Left lung (tissue), 10 donors: ENCODE measurements around the gene RNASE8. TPM values are rescaled to one million over a fixed set of nuclear protein-coding genes. Genes with fewer than 3 reads are reported as not detected.
A peak's percentile ranks its signal among the peaks of the same experiment; 100 is the strongest.

ENCODE experiments used
- ATAC-seq: fragments of 200-7000 bp; cut with Tn5 transposase; one replicate; pipeline ENCODE4 v1.9.1; 2020; ENCODE audit warnings: moderate library complexity
- DNase-seq, 4 donors: peaks; one replicate each; pipeline ENCODE4 v3.0.0-alpha.2; 2013 to 2020
- H3K27ac ChIP-seq, 2 donors: fragments of 200-600 bp; sonication (generic) in 1 of 2; one replicate each; pipeline versions ENCODE4 v1.5.0 to v1.8.0; 2020 to 2021
- H3K27me3 ChIP-seq, 2 donors: fragments of 200-600 bp; sonication (generic) in 1 of 2; one replicate each; pipeline versions ENCODE4 v1.5.0 to v1.8.0; 2020 to 2021
- H3K36me3 ChIP-seq, 2 donors: fragments of 200-600 bp; sonication (generic) in 1 of 2; one replicate each; pipeline versions ENCODE4 v1.5.0 to v1.8.0; 2020 to 2021
- H3K4me1 ChIP-seq, 2 donors: fragments of 200-600 bp; one replicate each; pipeline ENCODE4 v1.8.0; 2021
- H3K4me3 ChIP-seq, 2 donors: fragments of 200-600 bp; sonication (generic) in 1 of 2; one replicate each; pipeline versions ENCODE4 v1.5.0 to v1.8.0; 2020 to 2021; ENCODE audit warnings: mild to moderate bottlenecking in 1 of 2
- H3K9me3 ChIP-seq, 2 donors: fragments of 200-600 bp; sonication (generic) in 1 of 2; one replicate each; pipeline versions ENCODE4 v1.5.0 to v1.8.0; 2020 to 2021
- CTCF ChIP-seq, 2 donors: fragments of 200-600 bp; sonication (generic) in 1 of 2; IDR thresholded peaks; one replicate each; pipeline versions ENCODE4 v1.5.0 to v1.8.0; 2021; ENCODE audit warnings: antibody characterized with exemption in 2 of 2
- intact Hi-C, 2 donors: fragments of 100-400 bp; cut with DNase I; formaldehyde crosslinking; loops; one replicate each; pipeline versions ENCODE4 v1.11.2 to v1.14.2; 2022
- polyA plus RNA-seq, 6 donors: library from polyadenylated mRNA; unstranded; fragments of 120-200 nt; gene quantifications; one replicate each; pipeline ENCODE4 v1.2.1, GENCODE V29; 2013; ENCODE audit not compliant: insufficient read length in 6 of 6
- total RNA-seq, 2 donors: library from RNA; stranded (reverse); fragmentation: NEBNext Ultra II Directional; extraction: Animal tissue kit (Norgen Biotek cat#: 25700); gene quantifications; one replicate each; pipeline ENCODE4 v1.2.1, GENCODE V29; 2021
- donor health status: DM: no; HTN: yes; CAD: no.
- donor health status: DM: no; HTN: no; CAD: no.

RNASE8 gene
- total and polyA plus RNA-seq, 8 donors: 0.21 to 0.31 TPM; not detected in 6

- H3K27ac ChIP-seq: peak overlapping the region in 1 of 2 donors; percentile 13
- DNase-seq: no peak
- H3K27me3 ChIP-seq: peaks cover 0 to 30% of the 10 kb centered on the region in 2 donors
- TF ChIP-seq CTCF (IDR thresholded peaks at IDR 0.05): no peak
- ATAC-seq: no peak
- no peak overlapping the region for H3K4me3 ChIP-seq
- H3K36me3 ChIP-seq: peaks cover 0 to 14% of the 10 kb centered on the region in 2 donors
- H3K9me3 ChIP-seq: no peaks in the 10 kb centered on the region
- H3K4me1 ChIP-seq: peaks cover 7 to 22% of the 10 kb centered on the region in 2 donors
- intact Hi-C loops: no loop called here
Measured at GRCh38 chr14:21020977-21021545, 36.6 kb upstream of the RNASE8 start.

DNA sequence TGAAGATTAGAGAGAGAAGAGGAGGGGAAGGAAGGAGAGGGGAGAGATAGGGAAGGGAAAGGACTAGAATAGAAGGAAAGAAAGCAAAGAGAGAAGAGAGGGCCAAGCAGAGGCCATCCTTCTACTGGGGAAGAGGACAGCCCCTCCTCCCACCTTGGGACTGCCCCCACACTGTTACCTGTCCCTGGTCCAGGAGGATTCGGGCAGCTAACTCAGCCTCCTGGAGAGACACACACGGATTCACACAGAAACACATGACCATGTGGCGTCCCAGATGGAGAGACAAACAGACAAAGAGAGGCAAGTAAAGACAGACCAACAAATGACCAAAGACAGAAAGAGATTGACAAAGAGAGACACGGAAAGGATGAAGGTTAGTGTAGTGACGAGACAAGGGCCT, 34.9 kb upstream of the RNASE8 start:
- ATAC-seq (no peak), DNase-seq (no peak)
- peaks cover 0 to 35% of the 10 kb centered on the region in 2 donors for H3K27me3 ChIP-seq
- TF ChIP-seq CTCF (IDR thresholded peaks at IDR 0.05): no peak
- peaks cover 7 to 19% of the 10 kb centered on the region in 2 donors for H3K4me1 ChIP-seq
- intact Hi-C loops: no loop called here
- H3K4me3 ChIP-seq: no peak overlapping the region
- H3K9me3 ChIP-seq: no peaks in the 10 kb centered on the region
- peak overlapping the region in 1 of 2 donors; percentile 24 for H3K27ac ChIP-seq
- H3K36me3 ChIP-seq: peaks cover 0 to 14% of the 10 kb centered on the region in 2 donors

- H3K27me3 ChIP-seq: peaks cover 0 to 35% of the 10 kb centered on the region in 2 donors
- ATAC-seq (no peak), DNase-seq (no peak)
- TF ChIP-seq CTCF (IDR thresholded peaks at IDR 0.05): no peak
- no peaks in the 10 kb centered on the region for H3K9me3 ChIP-seq
- peak overlapping the region in 1 of 2 donors; percentile 46 for H3K4me3 ChIP-seq
- H3K36me3 ChIP-seq: peaks cover 0 to 11% of the 10 kb centered on the region in 2 donors
- intact Hi-C loops: no loop called here
- peaks cover 7 to 19% of the 10 kb centered on the region in 2 donors for H3K4me1 ChIP-seq
- peak overlapping the region in 1 of 2 donors; percentile 15 for H3K27ac ChIP-seq
Measured at GRCh38 chr14:21023174-21023573, 34.4 kb upstream of the RNASE8 start.

DNA sequence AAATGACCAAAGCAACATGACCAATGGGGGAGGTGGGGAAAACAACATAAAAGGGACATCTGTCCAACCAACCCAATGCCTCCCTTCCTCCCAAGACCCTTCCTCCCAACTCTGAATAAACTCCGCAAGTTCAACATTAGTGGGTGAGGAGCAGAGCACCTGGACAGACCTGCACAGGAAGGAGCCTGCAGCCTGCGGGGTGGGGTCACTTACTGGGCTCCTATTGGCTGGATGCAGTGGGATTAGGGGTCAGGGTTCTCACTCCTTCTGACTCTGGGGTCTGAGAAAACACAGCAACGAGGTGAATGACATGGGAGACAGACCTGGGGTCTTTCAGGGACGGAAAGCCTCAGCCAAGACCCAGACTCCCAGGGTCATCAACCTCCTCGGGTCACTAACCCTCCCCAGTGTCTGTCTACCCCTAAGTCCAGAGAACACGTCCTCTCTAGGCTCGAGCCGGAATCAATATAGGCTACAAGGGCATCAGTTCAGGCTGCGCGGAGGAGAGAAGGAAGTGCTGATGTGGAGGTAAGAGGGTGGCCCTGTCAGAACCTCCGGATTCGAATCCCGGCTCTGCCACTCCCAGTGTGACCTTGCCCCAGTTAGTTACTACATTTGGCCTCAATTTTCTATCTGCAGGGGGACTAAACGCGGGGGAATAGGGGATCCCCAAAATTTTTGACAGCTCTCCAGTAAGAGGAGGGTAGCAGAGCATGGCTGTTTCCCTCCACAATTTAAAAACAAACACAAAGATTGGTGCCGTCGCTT, 33.6 kb upstream of the RNASE8 start:
- Histone ChIP-seq H3K4me1 (peaks cover 7 to 19% of the 10 kb centered on the region in 2 donors), H3K27me3 (peaks cover 0 to 35% of the 10 kb centered on the region in 2 donors), H3K27ac (peak overlapping the region in 1 of 2 donors; percentile 21), H3K4me3 (peak overlapping the region; percentile 46 to 71), H3K36me3 (peaks cover 0 to 6% of the 10 kb centered on the region in 2 donors), H3K9me3 (no peaks in the 10 kb centered on the region)
- ATAC-seq (no peak), DNase-seq (no peak)
- intact Hi-C loops: no loop called here
- TF ChIP-seq CTCF (IDR thresholded peaks at IDR 0.05): no peak
